ENCODE measurements around the gene FSTL4. TPM values are rescaled to one million over a fixed set of nuclear protein-coding genes. Genes with fewer than 3 reads are reported as not detected.
A peak's percentile ranks its signal among the peaks of the same experiment; 100 is the strongest.

Gene FSTL4
- total and polyA plus RNA-seq, 2 of the 13 experiments (the other 11 are each of a cell fraction or from before 2014, with no cell fraction given): 2.1 to 3.0 TPM

- BruUV-seq (replicated peaks): no TSS peak
- ATAC-seq (no peak), DNase-seq (ENCODE audit: low spot score) (no peak), FAIRE-seq (no peak)
- H3K4me2 ChIP-seq (ENCODE audit: low read depth, low read length): no peak overlapping the region
- intact Hi-C loops (cut with micrococcal nuclease; ENCODE audit: unreplicated experiment) (no loop called here), in situ Hi-C loops (cut with HindIII; ENCODE audit: extremely low pct_ligation_motif_present, low pct_unique_long_range_greater_than_20kb) (no loop called here)
- no peaks in the 10 kb centered on the region for H4K20me1 ChIP-seq (ENCODE audit: insufficient read depth, low read length)
- H3K27ac ChIP-seq (ENCODE audit: extremely low read length, insufficient read depth, low read length): no peak overlapping the region
- POLR2A ChIA-PET: no interaction called here
- no peaks in the 10 kb centered on the region for H3K36me3 ChIP-seq (replicated peaks in 1 of 2; ENCODE audit: control insufficient read depth in 1 of 2, insufficient read depth in 2 of 2, low read length in 2 of 2)
- no peak overlapping the region for H2AFZ ChIP-seq (ENCODE audit: low read length)
- H3K27me3 ChIP-seq (ENCODE audit: control insufficient read depth in 1 of 2, insufficient read depth in 2 of 2, low read length in 2 of 2): peaks cover 4 to 47% of the 10 kb centered on the region in 2 experiments; a peak in 4 of 5 replicates
- H3K4me3 ChIP-seq (replicated peaks in 1 of 3; ENCODE audit: insufficient read depth in 1 of 3, low read depth in 2 of 3, low read length in 3 of 3): no peak overlapping the region
- no peaks in the 10 kb centered on the region for H3K4me1 ChIP-seq (ENCODE audit: insufficient read depth, low read length)
- CTCF ChIA-PET (ENCODE audit: low intra/inter-chr PET ratio, low total read pairs): no interaction called here
- no peak overlapping the region for H3K9ac ChIP-seq (ENCODE audit: insufficient read depth, low read depth, low read length)
- TF ChIP-seq ZNF691 (CRISPR knock-in tag; IDR thresholded peaks at IDR 0.05; ENCODE audit: borderline replicate concordance, low read depth): no peak
- TF ChIP-seq, protein P1, sequence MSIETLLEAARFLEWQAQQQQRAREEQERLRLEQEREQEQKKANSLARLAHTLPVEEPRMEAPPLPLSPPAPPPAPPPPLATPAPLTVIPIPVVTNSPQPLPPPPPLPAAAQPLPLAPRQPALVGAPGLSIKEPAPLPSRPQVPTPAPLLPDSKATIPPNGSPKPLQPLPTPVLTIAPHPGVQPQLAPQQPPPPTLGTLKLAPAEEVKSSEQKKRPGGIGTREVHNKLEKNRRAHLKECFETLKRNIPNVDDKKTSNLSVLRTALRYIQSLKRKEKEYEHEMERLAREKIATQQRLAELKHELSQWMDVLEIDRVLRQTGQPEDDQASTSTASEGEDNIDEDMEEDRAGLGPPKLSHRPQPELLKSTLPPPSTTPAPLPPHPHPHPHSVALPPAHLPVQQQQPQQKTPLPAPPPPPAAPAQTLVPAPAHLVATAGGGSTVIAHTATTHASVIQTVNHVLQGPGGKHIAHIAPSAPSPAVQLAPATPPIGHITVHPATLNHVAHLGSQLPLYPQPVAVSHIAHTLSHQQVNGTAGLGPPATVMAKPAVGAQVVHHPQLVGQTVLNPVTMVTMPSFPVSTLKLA (IDR thresholded peaks at IDR 0.05): peak; percentile 60
- H3K9me3 ChIP-seq (ENCODE audit: low read length): no peaks in the 10 kb centered on the region
- WGBS (ENCODE audit: low lambda C conversion rate): 0% methylated on average over 1 of the region's 1 CpG
- H3K79me2 ChIP-seq (ENCODE audit: insufficient read depth, low read length): no peaks in the 10 kb centered on the region
Measured at GRCh38 chr5:133406977-133407632, 205.2 kb downstream of the FSTL4 start.

GRCh38 chr5:133406208-133406976, 205.9 kb downstream of the FSTL4 start:
- no peaks in the 10 kb centered on the region for H3K4me1 ChIP-seq (ENCODE audit: insufficient read depth, low read length)
- FAIRE-seq (no peak), DNase-seq (ENCODE audit: low spot score) (no peak), ATAC-seq (no peak)
- ChIA-PET POLR2A (no interaction called here), CTCF (ENCODE audit: low intra/inter-chr PET ratio, low total read pairs) (no interaction called here)
- H3K27ac ChIP-seq (ENCODE audit: extremely low read length, insufficient read depth, low read length): no peak overlapping the region
- H3K4me3 ChIP-seq (replicated peaks in 1 of 3; ENCODE audit: insufficient read depth in 1 of 3, low read depth in 2 of 3, low read length in 3 of 3): no peak overlapping the region
- no peaks in the 10 kb centered on the region for H4K20me1 ChIP-seq (ENCODE audit: insufficient read depth, low read length)
- 46% methylated on average over 4 of the region's 4 CpGs for WGBS (ENCODE audit: low lambda C conversion rate)
- H3K9ac ChIP-seq (ENCODE audit: insufficient read depth, low read depth, low read length): no peak overlapping the region
- no peaks in the 10 kb centered on the region for H3K36me3 ChIP-seq (replicated peaks in 1 of 2; ENCODE audit: control insufficient read depth in 1 of 2, insufficient read depth in 2 of 2, low read length in 2 of 2)
- no peak overlapping the region for H3K4me2 ChIP-seq (ENCODE audit: low read depth, low read length)
- no peaks in the 10 kb centered on the region for H3K79me2 ChIP-seq (ENCODE audit: insufficient read depth, low read length)
- intact Hi-C loops (cut with micrococcal nuclease; ENCODE audit: unreplicated experiment) (no loop called here), in situ Hi-C loops (cut with HindIII; ENCODE audit: extremely low pct_ligation_motif_present, low pct_unique_long_range_greater_than_20kb) (no loop called here)
- no peak overlapping the region for H2AFZ ChIP-seq (ENCODE audit: low read length)
- no peak for TF ChIP-seq PRPF4 (IDR thresholded peaks at IDR 0.05; ENCODE audit: low read depth, low read length, poor library complexity, severe bottlenecking)
- TF ChIP-seq ZNF780A (CRISPR knock-in tag; IDR thresholded peaks at IDR 0.05): no peak
- TF ChIP-seq ZNF629 (CRISPR knock-in tag; conservative IDR thresholded peaks at IDR 0.05): 0 out of 2 replicates have a peak, but pooled peaks have one; percentile 12
- no peak for TF ChIP-seq ZFAT (CRISPR knock-in tag; conservative IDR thresholded peaks at IDR 0.05)
- no peak for TF ChIP-seq CREM (IDR thresholded peaks at IDR 0.05)
- TF ChIP-seq CREM (CRISPR knock-in tag; IDR thresholded peaks at IDR 0.05): no peak
- TF ChIP-seq SSRP1 (CRISPR knock-in tag; IDR thresholded peaks at IDR 0.05): no peak
- no peak for TF ChIP-seq PRMT3 (CRISPR knock-in tag; IDR thresholded peaks at IDR 0.05; ENCODE audit: borderline replicate concordance, low read depth)
- peaks cover 4 to 51% of the 10 kb centered on the region in 2 experiments; a peak in 4 of 5 replicates for H3K27me3 ChIP-seq (ENCODE audit: control insufficient read depth in 1 of 2, insufficient read depth in 2 of 2, low read length in 2 of 2)
- no peaks in the 10 kb centered on the region for H3K9me3 ChIP-seq (ENCODE audit: low read length)
- BruUV-seq (replicated peaks): no TSS peak

All from HepG2 (cell line).